ENCODE results near the gene DNAJC6. TPM values are rescaled to one million over a fixed set of nuclear protein-coding genes. Genes with fewer than 3 reads are reported as not detected.

The DNAJC6 gene
- total RNA-seq (2022; extraction: Qiagen RNA extraction): 4.0 to 6.2 TPM (median 5.2 TPM) in 5 replicates

GRCh38 chr1:65309304-65310077 is at the start of gene DNAJC6:
DNAJC6 (plus strand) TSS chr1:65309543; CDS start chr1:65309746, 203 bp downstream.

DNA sequence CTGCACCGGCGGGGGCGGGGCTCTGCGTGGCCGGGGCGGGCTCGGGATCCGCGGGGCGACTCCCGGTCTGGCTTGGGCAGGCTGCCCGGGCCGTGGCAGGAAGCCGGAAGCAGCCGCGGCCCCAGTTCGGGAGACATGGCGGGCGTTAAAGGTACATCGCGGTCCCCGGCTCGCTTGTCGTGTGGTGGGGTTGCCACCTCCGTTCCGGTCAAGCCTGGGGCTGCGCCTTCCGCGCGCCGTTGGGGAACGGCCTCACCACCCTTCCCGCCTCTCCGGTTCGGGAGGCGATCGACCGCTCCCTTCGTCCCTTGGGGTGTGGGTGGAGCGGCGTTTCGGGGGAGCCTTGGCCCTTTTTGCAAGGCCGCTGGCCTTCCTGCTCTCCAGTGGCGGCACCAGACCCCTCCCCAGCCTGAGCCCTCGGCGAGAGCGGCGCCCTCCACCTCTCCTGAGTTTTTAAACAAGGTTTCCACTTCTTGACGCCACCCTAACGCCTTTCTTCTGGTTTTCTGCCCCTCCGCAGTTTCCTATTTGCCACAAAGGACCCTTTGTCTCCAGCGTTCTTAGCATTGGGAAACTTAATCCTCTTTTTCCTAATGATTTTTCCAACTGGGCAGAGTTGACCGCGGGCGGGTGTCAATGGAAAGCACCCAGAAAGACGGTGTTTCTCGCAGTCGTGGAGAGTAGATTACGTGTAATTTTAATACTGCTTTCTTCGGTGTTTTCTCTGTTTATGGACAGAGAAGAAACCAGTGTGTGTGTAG is 111.4 kb downstream of the DNAJC6 start, which contains the start of the genes LEPR and LEPROT:
Gene LEPR, plus strand, starts transcription at position 79 of the 761 bp plus-strand sequence. CDS start 144,898 bp downstream, outside the sequence.
Gene LEPROT, plus strand, starts transcription at position 79 of the 761 bp plus-strand sequence. Its CDS starts 57 bp downstream, at position 136.

Other genes starting within 250 kb of the DNAJC6 start
- gene AK4, start 161.3 kb upstream of the DNAJC6 start, total RNA-seq (2022; extraction: Qiagen RNA extraction): 23.3 to 29.1 TPM (median 25.8 TPM) in 5 replicates
- gene LEPR, start 111.1 kb downstream of the DNAJC6 start, total RNA-seq (2022; extraction: Qiagen RNA extraction): 2.6 to 3.1 TPM (median 2.8 TPM) in 5 replicates
- 32.6 to 42.8 TPM (median 40.0 TPM) in 5 replicates for gene LEPROT, start 111.1 kb downstream of the DNAJC6 start, total RNA-seq (2022; extraction: Qiagen RNA extraction)

Data from A549 treated with CORT108297 at 1 μM for 4 hours (cell line).